DND-41 (cell line): ENCODE measurements around the gene PDHB.

Experiments
- EZH2 ChIP-seq: IDR thresholded peaks from 3 replicates; pipeline ENCODE4 v1.6.1; 2012; ENCODE audit warnings: borderline replicate concordance, low read depth, mild to moderate bottlenecking, moderate library complexity, low read length, inconsistent platforms; ENCODE audit not compliant: severe bottlenecking
- TF ChIP-seq, protein P1 (sequence below): IDR thresholded peaks from 2 replicates; pipeline ENCODE4 v1.5.1; 2012; ENCODE audit warnings: borderline replicate concordance, low read length, moderate library complexity, mild to moderate bottlenecking; ENCODE audit not compliant: poor library complexity, severe bottlenecking; ENCODE audit errors: extremely low read depth

DNA sequence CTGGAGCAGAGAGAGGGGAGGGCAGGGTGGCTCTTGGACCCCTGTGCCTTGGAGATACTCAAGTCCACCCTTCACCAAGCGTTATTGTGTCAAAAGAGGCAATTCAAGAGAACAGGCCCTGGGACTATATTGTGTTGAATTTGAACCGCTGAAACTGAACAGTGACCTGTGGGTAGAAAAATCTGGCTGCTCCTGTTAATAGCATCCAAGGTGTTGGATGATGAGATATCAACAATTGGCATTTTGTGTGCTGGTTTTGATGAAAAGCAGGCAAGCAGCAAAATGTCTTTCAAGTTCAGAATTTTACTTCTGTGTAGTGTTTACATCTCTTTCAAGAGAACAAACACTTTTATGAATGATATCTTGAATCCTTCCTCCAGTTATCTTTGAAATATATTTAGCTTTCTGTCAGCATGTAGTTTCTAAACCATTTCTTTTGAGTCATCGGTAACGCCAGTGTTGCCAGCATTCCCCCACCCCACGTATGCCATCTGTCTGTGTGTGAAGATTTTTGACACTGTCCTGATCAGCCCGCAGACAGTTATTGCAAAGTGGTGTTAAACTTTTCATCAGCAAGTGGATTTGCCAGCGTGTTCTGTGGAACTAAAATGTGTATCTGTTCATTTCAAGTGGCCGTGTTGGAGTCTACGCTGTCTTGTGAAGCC lies 34.8 kb downstream of the PDHB start:
- TF ChIP-seq, protein P1, sequence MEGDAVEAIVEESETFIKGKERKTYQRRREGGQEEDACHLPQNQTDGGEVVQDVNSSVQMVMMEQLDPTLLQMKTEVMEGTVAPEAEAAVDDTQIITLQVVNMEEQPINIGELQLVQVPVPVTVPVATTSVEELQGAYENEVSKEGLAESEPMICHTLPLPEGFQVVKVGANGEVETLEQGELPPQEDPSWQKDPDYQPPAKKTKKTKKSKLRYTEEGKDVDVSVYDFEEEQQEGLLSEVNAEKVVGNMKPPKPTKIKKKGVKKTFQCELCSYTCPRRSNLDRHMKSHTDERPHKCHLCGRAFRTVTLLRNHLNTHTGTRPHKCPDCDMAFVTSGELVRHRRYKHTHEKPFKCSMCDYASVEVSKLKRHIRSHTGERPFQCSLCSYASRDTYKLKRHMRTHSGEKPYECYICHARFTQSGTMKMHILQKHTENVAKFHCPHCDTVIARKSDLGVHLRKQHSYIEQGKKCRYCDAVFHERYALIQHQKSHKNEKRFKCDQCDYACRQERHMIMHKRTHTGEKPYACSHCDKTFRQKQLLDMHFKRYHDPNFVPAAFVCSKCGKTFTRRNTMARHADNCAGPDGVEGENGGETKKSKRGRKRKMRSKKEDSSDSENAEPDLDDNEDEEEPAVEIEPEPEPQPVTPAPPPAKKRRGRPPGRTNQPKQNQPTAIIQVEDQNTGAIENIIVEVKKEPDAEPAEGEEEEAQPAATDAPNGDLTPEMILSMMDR: no peak
- no peak for TF ChIP-seq EZH2
